DMS114 treated with DMSO at 0.1 percent for 48 hours (cell line): ENCODE measurements around the gene SORBS1.

Experiments
- DNase-seq: peaks from one replicate; lab custom pipeline; 2025; ENCODE audit not compliant: unreplicated experiment; lab: John Stamatoyannopoulos, UW

Gene SORBS1

DNA sequence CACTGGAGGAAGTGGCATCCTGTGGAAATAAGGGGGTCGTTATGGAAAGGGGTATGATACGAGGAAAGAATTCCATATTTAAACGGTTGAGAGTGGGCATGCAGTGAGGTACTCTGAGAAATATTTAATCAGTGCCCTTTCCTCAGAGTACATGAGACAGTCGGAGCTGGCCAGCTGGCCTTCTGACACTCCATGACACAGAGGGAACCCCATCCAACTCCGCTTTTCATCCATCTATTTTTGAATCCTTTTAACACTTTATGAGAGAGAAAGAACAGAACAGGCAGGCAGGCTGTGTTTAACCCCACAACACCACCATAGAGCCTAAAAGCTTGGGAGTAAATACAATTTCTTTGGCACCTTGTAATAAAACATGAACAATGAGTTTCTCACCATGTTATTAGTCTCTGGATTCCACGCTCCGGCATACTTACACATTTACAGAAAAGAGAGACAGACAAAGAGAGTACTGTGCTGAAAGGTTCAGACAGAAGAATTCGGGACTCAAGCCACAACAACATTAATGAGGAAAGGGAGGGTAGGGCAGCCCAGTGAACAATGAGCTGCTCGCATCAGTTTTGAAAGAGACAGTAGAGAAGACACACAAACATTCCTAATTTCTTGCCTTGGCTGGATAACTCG, 146.2 kb downstream of the SORBS1 start:
- no peak for DNase-seq

DNA sequence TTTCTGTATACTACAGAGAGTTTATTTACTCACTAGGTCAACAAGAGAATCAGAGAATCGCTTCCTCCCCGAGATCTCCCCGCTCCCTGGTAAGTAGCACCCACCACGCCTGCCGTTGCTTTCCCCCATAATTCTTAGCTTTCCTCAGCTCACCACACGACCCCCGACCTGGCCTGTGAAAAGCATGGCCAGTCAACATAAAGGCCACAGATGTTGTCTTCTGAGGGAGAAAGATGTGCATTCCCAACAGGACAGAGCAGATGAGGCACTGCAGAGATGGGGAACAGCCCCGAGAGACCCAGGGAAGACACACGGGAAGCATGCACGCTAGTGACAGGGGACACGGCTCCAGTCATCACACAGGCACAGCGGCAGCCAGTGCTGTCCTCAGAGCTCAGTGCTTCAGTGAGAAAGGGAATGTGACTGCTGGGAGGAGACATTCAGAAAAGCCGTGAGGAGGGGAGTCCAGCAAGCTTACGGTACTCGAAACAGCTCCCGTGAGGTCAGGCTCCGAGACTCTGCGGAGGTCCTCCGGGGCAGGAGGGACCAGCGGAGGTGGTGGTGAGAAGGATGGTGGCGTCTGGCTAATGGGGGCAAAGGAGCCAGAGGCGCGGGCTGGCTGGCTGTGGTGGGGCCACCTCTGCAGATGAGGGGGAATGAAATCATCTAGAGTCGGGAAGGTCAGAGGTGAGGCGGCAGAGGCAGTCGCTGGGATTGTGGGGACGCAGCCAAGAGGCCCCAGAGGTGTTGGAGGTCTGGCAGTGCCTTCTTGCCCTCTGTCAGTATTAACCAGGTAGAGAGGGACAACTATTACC, 146.9 kb downstream of the SORBS1 start:
- no peak for DNase-seq

DNA sequence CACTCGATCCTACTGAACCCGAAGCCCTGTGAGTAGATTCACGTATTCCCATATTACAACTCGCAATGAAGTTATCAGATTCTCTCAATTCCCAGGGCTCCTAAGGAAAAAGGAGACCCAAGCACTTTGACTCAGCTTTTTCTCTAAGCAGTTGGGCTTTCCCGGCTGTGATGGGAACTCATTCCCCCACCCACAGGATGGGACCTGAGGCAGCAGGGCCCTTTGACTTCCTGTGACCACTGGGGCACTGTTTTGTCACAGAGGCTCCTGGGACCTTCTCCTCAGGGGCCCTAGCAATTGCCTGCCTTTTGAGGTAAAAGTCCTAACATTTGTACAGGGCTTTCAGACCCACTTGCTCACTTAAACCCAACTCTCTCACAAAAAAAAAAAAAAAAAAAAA, 147.6 kb downstream of the SORBS1 start:
- DNase-seq = no peak

DNA sequence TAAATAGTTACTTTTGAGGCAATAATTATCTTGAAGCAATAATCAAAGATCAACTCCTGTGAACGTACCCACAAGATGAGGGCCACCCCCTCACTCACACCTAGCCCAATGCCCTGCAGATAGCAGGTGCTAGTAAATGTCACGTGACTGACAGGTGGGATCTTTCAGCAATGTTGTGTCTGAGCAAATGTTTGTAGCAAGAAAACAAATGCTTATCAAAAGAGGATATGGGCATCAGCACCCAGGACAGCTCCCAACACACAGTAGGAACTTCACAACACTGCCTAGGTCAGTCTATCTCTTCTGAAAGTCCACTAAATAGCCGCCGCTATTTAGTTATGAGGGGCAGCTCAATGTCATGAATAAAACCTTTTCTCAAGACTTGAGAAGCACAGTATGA, 149.5 kb downstream of the SORBS1 start:
- DNase-seq = no peak

DNA sequence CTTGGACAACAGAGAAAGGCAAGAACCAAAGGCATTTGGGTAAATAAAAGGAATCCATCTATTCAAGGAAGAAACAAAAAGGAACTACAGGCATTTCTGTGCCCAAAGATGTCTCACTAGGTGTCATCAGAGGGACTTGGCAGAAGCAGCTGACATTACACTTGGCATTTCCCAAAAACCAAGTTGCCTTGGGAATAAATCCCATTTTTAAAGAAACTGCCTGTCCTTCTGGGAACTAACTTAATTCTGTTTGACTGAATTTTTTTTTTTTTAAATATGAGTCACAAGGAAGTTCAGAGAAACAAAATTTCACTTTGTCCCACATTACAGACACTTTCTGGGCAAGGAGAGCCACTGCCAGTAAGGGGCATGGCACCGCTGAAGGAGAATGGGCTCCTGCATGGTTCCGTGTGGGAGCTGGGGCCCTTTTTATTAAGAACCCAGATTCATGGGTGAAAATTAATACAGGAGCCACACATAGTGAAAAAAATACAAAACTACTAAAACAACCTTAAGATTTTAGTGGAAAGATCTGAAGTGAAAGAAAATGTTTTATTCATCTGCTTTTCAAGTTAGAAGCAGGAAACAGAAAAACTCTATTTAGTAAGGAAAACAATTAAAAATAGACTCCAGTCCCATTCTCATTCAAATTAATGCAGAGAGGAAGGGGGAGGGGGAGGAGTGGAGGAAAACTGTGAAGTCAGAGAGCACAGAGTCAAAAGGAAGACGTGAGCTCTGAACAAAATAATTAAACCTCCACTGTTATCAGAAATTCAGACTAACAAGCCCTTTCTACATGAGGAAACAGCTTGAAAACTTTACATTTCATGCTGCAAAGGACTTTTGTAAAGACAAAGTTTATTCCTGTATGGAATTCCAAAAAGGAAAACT, 151.9 kb downstream of the SORBS1 start:
- no peak for DNase-seq

DNA sequence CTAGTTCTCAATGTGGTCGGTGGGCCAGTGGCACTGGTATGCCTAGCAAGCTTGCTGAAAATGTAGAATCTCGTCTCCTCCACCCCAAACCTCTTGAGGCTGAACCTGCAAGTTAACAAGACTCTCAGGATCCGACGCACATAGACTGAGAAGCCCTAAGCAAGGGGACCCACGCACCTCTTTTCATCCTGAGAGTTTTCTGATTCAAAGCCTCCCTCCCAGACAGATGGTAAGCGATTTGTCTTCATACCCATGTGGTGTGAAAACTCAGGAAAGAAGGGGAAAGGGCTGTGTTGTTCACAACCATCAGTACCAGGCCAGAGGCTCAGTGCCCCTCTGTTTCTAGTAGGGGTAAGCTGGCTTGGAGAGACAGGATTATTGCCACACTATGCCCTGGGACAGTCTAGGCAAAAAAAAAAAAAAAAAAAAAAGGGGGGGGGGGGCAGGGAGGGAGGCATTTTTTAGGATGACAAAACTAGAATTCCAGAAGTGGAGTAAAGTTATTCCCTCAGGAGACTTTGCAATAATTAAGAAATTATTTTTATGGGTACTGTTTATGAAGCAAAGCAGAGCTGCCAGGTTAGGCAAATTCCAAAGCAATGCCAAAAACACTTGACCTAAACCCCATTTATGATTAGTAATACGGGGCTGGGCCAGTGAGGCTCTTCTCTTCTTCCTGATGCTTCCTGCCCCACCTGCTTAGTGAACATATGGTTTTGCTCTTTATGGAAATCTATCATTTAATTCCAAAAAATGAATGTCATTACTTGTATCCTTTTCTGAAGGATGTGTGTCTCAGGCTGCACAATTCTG, 152.8 kb downstream of the SORBS1 start:
- no peak for DNase-seq

DNA sequence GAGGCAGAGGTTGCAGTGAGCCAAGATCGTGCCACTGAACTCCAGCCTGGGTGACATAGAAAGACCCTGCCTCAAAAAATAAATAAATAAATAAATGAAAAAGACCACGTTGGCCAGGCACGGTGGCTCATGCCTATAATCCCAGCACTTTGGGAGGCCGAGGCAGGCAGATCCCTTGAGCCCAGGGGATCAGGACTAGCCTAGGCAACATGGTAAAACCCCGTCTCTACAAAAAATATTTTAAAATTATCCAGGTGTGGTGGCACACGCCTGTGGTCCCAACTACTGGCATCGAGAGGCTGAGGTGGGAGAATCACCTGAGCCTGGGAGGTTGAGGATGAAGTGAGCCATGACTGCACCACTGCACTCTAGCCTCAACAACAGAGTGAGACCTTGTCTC, 153.6 kb downstream of the SORBS1 start:
- no peak for DNase-seq

DNA sequence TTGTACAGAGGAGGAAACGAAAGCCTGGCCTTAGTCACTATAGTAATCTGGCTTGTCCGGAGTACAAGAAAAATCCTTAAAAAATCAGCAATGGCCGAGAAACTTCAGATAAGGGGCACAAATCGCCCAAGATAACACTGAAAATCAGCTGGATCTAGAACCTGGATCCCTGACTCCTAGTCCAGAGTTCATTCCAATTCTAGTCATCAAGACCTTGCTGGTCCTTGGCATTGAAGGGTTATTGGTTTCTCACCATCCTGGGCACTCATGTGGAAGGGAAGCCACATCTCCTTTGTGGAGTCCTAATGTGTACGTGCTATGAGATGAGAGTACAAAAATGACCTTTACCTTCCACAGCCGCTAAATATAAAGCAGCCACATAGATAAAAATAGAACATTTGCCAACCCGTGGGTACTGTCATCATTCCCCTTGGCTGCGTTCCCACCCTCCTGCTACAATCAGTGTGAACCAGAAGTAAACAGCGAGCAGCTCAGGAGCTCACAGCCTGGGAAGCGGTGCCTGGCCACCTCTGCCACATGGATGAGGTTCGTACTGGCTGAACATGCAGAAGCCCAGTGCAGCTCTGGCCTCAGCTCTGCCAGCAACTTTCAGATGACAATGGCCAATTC, 154.4 kb downstream of the SORBS1 start:
- DNase-seq = no peak

DNA sequence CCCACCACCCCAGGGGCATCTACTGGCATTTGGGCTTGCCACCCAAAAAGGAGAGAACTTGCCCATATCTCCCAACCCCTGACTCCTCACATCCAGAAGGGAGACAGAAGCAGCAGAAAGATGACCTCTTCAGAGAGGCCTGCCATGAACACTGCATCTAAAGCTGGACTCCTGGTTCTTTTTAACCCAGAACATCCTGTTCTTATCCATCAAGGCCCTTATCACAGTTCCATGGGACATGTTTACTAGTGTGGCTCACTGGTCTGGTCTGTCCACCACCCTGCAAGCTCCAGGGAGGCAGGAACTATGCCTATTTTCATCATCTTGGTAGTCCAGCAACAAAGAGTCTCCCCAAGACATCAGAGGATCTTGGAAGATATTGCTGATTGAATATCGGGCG, 155.5 kb downstream of the SORBS1 start:
- no peak for DNase-seq

DNA sequence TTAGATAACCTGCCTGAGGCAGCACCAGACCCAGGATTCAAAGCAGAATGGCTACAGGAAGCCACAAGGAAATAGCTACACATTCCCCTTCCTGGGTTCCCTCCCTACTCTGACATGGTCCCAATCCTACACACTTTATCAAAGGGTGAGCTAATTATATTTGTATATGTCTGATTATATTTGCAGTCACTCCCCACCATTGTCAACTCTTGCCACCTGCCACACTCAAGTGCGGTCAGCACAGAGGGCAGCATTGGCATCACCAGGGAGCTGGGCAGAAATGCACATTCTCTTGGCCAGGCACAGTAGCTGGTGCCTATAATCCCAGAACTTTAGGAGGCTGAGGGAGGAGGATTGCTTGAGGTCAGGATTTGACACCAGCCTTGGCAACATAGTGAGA, 156.3 kb downstream of the SORBS1 start:
- DNase-seq = no peak

DNA sequence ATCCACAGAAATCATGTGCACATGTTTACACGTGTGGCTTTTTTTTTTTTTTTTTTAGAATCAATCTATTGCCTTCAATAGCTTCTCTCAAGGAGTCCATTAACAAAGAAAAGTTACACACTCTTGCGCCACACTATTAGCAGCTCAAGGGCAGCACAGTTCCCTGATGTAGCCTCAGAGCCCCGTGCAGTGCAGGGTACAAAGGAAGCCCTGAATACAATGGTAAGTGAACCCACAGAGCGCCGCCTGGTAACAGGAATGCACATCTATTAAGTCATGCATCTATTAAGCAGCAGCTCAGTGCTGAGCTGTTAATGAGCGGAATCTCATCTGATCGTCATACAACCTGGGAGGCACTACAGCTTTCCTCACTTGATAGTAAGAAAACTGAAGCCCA, 156.7 kb downstream of the SORBS1 start:
- DNase-seq = no peak

DNA sequence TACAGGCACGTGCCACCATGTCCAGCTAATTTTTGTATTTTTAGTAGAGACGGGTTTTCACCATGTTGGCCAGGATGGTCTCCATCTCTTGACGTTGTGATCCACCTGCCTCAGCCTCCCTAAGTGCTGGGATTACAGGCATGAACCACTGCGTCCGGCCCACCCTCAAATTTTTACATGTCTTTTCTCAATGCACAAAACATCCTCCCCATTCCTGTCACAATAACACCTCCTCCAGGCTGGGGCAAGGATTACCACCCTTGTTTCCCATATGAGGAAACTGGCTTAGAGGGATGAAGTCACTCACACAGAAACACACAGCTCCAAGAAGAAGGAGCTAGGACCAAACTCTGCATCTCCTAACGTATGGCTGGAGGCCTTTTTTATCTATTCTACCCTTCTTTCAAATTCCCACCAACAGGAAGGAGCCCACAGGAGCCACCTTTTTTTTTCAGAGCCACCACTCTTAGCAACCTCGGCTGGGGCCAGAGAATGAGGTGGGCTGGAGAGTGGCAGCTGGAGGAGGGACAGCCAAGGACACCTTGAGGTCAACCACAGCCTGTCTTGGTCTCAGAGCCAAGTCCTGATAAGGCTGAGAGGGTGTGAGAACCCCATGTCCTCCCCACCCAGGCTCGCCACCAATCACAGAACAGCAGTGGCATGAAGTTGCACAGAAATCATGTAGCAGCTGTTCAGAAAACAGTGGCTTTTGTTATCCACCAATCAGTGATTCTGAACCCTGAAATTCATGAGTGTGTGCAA, 157.3 kb downstream of the SORBS1 start:
- no peak for DNase-seq

DNA sequence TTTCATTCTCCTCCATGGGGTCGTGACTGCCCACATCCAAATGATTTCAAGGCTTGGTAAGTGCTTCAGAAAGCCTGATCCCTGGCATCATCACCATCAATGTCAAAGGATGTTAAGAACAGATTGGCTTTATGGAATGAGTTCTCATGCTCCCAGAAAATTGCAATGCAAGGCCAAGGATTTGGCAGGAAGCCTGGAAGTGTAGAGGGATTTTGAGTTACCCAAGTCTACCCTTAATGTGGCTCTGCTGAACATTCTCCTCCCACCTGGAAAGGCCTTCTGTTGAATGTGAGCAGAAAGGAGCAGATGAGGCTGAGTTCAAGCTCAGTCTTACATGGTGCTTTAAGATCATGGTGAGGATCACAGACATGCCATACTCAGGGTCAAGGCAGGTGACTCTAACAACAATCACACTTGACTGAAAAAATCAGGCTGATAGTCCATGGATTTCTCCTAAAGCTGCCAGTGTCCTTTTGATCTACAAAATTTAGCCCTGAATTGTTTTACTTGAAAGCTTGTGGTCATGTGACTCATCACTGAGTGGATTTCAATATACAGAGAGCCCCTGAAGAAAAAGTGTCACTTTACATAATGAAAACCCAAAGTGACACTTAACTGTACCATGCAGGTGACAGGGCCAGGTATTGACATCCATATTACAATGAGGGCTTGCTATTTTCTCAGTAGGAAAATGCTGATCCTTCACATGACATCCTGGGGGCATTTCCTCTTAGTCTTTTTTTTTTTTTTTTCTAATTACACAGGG, 159.3 kb downstream of the SORBS1 start:
- DNase-seq = no peak

DNA sequence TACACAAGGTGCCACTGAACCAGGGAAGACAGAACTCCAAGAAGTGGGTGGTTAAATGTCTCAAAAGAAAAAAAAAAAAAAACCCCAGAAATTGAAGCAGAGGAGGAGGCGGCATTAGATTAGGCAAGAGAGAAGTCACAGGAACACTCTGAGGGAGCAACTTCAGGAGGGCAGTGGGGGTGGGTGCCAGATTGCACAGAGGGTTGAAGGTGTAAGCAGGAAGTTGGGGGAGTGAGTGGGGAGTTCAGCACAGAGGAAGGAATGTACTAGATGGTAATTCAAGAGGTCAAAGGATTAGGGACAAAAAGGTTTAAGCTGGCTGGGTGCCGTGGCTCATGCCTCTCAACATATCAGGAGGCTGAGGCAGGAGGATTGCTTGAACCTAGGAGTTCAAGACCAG, 160.4 kb downstream of the SORBS1 start:
- DNase-seq = no peak

DNA sequence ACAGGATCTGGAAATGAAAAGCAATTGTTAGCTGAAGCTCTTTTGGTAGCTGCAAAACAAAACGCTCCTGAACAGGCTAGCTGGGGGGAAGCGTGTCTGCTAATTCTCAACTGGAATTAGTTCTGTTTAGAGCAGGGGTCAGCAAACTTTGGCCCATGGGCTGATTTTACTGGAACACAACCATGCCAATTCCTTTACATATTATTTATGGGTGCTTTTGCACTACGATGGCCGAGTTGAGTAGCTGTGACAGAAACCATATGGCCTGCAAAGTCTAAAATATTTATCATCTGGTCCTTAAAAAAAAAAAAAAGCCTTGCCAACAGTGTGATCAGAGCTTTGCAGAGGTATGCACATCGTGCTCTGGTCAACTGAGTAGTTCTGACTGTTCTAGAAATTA, 162.0 kb downstream of the SORBS1 start:
- DNase-seq = no peak

DNA sequence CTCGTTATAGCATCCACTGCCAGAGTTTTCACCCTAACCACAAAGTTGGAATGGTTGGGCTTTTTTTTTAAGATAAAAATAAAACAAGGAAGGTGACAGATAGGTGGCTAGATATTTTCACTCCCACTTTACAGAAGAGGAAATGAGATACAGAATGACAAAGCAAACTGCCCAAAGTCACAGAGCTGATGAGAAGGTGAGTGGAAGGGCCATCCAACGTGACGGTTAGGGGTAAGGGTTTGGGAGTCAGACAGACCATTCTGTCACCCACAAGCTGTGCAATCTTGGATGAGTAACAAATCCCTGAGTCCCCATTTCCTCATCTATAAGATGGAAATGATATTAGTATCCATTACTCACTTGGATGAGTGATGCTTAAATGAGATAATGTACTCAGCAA, 163.4 kb downstream of the SORBS1 start:
- DNase-seq = no peak

DNA sequence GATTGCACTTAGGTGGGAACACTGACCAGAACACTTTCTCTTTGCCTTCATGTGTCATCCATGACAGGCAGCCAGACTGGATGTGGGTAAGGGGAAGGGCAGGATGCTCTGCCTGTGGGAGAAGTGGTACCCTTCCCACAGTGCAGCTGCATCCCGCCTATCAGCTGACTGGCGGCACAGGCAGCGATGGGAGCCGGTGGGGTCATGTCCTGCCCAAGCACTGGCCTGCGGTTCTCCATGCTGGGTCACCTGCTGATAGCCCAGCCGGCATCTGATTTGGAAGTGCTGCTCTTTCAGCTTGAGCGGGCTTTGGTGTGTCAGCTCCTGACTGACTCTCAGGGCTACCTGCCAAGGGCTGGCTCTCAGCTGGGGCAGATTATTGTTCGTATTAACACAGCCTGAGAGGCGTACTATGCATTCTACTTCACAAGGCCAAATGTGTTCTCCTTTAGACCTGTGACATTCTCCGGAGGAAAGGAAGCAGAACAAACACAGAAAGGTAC, 165.2 kb downstream of the SORBS1 start:
- DNase-seq = no peak

DNA sequence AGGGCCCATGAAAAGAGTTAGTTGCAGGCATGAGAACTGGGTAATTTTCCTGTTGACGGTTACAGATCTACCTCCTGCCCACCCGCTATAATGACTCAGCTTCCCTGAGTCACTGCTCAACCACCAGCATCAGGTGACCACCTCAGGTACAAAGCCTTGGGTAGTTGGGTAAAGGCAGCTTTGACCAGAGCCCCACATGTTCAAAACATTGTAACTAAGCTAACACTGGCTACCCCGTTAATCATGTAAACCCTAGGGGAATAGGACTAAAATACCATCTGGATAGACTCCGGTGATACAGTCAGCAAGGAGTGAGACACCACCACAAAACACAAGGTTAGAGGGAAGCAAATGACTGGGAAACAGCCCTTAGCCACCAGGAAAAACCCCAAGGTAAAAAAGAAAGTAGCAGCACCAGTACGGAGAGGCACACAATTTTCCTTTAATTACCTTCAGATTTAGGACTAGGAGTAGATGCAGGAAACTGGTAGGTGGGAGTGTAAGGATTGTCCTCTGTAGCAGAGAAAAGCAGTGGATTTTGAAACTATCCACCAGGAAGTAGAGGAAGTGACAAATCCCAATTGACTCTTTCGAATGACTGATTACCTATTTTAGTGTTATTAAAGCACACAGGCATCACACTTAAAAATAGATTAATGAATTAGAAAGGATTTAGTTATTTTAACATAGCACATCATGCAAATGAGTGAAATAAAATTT, 166.8 kb downstream of the SORBS1 start:
- no peak for DNase-seq
